Stromal cell of bone marrow (primary cell): ENCODE measurements around the gene NACA.
A peak's percentile ranks its signal among the peaks of the same experiment; 100 is the strongest.
"Not testable (repeated sequence)": the region's sequence is repeated elsewhere in the genome, so short reads cannot be mapped to it uniquely, and the experiment has no call there.

Experiments used
- DNase-seq: peaks from one replicate; pipeline ENCODE4 v3.0.0-alpha.2; 2012; ENCODE audit warnings: low read depth

The NACA gene

GRCh38 chr12:56724972-56725722 lies at the start of gene NACA:
Gene NACA, minus strand, starts transcription at chr12:56725299. Its CDS starts 778 bp downstream, at chr12:56724521.
- DNase-seq, result peak; percentile 95

GRCh38 chr12:56773113-56773512 lies 48.0 kb upstream of the NACA start:
- DNase-seq, result no peak

DNA sequence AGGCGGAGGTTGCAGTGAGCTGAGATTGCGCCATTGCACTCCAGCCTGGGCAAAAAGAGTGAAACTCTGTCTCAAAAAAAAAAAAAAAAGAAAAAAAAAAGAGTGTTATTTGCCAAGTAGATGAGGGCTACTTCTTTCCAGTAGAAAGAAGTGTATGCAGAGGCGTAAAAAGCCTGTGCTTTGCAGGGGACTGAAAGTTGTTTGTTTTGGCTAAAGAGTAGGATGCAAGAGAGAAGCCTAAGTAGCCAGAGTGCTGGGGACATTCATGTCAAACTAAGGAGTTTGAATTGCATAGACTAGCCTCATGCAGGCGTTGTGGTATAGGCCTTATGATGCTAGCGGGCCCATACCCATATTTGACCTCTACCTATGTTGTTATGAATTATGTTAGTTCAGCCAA lies 47.5 kb upstream of the NACA start:
- DNase-seq, result no peak

DNA sequence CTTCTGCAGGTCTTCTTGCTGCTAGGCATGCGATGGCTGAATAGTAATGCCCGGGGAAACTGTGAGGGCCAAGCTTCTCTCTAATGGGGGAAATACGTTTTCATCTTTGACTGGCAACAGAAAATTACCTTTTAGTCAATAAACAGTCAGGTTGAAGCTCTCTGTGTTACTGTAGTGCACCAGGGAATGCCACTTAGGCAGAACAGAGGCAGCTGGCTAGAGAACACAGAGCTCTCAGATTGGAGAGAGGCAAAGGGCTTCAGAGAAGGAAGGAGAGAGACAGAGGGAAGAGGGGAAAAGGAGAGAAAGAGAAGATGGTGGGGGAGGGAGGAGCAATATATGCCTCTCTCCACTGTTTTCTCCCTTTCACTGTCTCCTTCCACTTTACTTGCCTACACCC lies 44.8 kb upstream of the NACA start:
- no peak for DNase-seq

- DNase-seq, result no peak
Observed at GRCh38 chr12:56768424-56768823, 43.3 kb upstream of the NACA start.

DNA sequence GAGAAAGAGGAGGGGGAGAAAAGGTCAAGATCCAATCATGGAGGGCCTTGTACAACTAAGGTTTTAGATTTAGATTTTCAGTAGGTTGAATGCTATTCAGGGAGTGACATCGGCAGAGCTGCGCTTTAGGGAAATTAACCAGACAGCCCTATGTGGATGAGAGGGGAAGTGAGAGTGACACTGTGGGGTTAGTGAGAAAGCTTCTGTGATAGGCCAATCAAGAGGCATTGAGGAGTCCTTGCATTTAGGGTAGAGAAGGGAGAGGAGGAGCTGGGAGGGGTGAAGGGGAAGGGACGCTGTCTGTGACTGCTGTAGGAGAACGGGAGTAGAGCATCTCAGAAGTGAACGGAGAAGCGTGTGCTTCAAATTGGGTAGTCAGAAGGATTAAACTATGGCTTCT lies 41.4 kb upstream of the NACA start:
- no peak for DNase-seq

DNA sequence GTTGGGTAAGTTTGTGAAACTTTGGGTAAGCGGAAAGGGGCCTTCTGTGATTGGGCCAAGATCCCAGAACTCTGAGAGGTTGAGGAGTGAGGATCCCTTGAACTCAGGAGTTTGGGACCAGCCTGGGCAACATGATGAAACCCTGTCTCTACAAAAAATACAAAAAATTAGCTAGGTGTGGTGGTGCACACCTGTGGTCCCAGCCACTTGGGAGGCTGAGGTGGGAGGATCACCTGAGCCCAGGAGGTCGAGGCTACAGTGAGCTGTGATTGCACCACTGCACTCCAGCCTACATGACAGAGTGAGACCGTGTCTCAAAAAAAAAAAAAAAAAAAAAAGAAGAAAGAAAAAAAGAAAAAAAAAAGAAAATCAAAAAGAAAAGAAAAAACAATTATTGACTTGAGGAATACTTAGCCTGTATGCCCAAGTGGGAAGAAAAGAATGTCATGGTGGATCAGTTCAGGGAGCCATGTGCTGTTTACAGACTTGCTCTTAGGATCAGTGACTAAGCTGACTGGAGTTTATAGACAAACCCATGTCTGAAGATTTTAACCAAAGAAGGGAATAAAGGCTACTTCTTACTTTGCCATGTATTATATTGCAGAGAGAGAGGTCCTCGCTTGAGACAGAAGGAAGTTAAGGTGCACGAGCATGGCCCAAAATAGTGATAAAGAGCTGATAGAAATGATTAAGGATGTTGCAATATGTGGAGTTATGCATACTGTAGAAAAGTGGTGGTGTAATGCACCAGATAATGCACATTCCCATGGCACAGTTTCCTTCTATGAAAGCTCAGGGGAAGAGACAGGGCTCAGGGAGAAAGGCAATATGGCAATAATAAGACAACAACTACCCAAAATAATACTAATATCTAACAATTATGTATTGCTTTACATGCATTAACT lies 38.9 kb upstream of the NACA start:
- no peak for DNase-seq

GRCh38 chr12:56761812-56762211 lies 36.7 kb upstream of the NACA start:
- DNase-seq, result no peak

GRCh38 chr12:56760460-56760859 lies 35.4 kb upstream of the NACA start:
- DNase-seq, result no peak

GRCh38 chr12:56759263-56759908 lies 34.3 kb upstream of the NACA start:
- DNase-seq, result no peak

GRCh38 chr12:56758728-56759262 lies 33.7 kb upstream of the NACA start:
- DNase-seq, result no peak

DNA sequence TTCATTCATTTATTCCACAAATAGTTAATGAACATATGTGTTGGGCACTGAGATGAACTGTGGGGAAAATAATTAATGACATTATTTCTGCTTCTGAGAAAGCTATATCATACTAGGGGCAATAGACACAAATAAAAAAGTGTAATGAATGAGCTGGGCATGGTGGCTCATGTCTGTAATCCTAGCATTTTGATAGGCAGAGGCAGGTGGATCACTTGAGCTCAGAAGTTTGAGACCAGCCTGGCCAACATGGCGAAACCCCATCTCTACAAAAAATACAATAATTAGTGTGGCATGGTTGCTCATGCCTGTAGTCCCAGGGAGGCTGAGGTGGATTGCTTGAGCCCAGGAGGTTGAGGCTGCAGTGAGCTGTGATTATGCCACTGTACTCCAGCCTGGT lies 32.9 kb upstream of the NACA start:
- DNase-seq, result not testable (repeated sequence)

DNA sequence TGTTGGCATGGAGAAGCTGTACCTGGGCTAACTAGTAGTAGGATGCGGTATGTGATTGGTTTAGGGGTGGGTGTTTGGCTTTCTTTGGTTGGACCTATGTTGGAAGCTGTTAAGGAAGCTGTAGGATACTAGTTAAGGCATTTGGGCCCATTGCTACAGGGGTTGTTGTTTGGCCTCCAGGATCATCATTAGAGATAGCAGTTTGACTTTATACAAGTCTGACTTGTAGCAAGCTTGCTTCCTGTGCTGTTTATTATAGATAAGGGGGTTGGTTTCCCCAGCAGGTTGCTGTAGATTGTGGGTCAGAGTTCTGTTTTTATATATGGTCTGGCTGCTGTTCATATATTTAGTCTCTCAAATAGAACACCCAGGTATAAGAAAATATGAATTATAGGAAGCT lies 28.5 kb upstream of the NACA start:
- DNase-seq, result no peak

- peak; percentile 52 for DNase-seq
Observed at GRCh38 chr12:56751712-56752598, 26.9 kb upstream of the NACA start, which contains the start of gene PRIM1. Gene PRIM1, minus strand, starts transcription at chr12:56752323. Its CDS starts 25 bp downstream, at chr12:56752298.

DNA sequence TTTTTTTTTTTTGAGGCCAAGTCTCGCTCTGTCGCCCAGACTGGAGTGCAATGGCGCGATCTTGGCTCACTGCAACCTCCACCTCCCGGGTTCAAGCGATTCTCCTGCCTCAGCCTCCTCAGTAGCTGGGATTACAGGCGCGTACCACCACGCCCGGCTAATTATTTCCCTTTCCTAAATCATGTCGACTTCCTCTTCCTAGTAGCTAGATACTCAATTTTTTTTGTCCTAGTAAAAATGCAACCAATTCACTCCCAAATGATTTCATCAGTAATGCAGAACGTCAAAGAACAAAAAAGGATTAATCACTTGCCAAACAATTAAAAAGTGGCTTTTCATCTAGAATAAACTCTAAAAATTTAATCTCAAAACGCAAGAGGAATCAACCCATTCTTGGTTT lies 25.5 kb upstream of the NACA start:
- not testable (repeated sequence) for DNase-seq

- DNase-seq, result no peak
Observed at GRCh38 chr12:56749853-56750252, 24.8 kb upstream of the NACA start.

GRCh38 chr12:56749359-56749758 lies 24.3 kb upstream of the NACA start:
- DNase-seq, result no peak

GRCh38 chr12:56728139-56728861 lies 3.2 kb upstream of the NACA start:
- no peak for DNase-seq

DNA sequence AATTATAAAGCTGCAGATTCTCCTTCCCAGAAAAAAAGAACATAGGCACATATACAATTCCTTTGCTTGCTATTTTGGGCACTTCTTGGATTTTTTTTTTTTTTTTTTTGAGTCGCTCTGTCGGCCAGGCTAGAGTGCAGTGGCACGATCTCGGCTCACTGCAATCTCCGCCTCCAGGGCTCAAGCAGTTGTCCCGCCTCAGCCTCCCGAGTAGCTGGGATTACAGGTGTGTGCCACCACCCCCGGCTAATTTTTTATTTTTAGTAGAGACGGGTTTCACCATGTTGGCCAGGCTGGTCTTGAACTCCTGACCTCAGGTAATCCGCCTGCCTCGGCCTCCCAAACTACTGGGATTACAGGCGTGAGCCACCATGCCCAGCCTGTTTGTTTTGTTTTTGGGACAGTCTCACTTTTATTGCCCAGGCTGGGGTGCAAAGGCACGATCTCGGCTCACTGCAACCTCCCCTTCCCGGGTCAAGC lies 1.1 kb upstream of the NACA start:
- not testable (repeated sequence) for DNase-seq

GRCh38 chr12:56725723-56726102 lies 614 bp upstream of the NACA start:
- DNase-seq, result no peak

GRCh38 chr12:56724701-56724971 lies 463 bp downstream of the NACA start:
- no peak for DNase-seq
